GM10266 (cell line): Measurements from ENCODE around the gene CSPG5.

ENCODE experiments used
- DNase-seq: peaks from one replicate; pipeline ENCODE4 v3.0.0; 2012; ENCODE audit errors: extremely low spot score
- TF ChIP-seq, protein P1 (sequence below): IDR thresholded peaks from 2 replicates; pipeline ENCODE4 v1.5.1; 2012; ENCODE audit warnings: mild to moderate bottlenecking, low read depth; ENCODE audit not compliant: control insufficient read depth, insufficient read depth; ENCODE audit errors: missing control alignments

The CSPG5 gene

DNA sequence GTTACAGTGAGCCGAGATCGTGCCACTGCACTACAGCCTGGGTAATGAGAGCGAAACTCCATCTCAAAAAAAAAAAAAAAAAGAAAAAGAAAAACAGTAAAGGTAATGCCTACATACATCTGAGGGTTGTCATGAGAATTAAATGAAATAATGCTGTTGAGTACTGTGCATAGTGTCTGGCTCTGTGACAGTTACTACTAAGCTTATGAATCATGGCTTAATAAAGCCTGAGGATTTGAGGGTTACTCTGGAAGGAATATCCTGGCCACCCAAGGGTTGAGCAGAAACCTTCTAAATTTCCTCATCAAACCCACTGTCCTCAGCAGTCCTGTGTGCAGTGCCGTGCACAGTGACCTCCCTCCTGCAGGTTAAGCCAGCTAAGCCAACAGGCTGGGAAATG is 38.4 kb downstream of the CSPG5 start:
- DNase-seq = no peak
- TF ChIP-seq, protein P1, sequence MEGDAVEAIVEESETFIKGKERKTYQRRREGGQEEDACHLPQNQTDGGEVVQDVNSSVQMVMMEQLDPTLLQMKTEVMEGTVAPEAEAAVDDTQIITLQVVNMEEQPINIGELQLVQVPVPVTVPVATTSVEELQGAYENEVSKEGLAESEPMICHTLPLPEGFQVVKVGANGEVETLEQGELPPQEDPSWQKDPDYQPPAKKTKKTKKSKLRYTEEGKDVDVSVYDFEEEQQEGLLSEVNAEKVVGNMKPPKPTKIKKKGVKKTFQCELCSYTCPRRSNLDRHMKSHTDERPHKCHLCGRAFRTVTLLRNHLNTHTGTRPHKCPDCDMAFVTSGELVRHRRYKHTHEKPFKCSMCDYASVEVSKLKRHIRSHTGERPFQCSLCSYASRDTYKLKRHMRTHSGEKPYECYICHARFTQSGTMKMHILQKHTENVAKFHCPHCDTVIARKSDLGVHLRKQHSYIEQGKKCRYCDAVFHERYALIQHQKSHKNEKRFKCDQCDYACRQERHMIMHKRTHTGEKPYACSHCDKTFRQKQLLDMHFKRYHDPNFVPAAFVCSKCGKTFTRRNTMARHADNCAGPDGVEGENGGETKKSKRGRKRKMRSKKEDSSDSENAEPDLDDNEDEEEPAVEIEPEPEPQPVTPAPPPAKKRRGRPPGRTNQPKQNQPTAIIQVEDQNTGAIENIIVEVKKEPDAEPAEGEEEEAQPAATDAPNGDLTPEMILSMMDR = no peak

- TF ChIP-seq, protein P1 = no peak
- no peak for DNase-seq
These were observed 41.7 kb downstream of the CSPG5 start for GRCh38 chr3:47536967-47537366.

DNA sequence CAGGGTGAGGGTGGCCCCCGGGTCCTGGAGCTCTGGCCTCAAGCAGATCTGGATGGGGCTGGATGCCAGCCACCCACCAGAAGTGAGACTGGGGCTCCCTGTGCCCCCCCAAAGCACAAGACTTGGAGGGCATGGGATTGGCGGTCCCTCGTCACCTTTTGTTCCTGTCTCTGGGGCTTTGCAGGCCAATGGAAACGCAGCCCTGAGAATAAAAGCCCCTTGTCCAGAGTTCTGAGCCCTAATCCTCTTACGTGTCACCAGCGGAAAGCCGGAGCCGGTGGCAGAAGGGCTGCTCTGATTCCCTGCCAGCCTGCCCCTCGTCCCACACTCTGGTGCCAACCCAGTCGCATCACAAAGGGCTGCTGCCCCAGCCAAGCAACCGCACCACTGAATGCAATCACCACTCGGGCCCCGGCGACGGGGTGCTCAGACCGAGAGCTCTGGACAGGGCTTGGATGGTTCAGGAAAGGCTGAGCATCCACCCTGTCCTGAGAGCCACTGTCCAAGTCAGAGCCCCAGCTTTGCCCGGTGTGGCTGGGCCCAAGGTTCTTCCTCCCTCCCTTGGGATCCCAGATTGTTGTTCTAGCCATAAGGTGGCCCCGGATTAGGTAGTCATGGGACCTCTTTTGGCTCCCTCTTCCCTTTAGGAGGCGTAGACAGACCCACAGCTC is 42.3 kb downstream of the CSPG5 start:
- DNase-seq = no peak
- TF ChIP-seq, protein P1 = no peak

- TF ChIP-seq, protein P1 = no peak
- DNase-seq = no peak
These were observed 44.6 kb downstream of the CSPG5 start for GRCh38 chr3:47533996-47534454.

DNA sequence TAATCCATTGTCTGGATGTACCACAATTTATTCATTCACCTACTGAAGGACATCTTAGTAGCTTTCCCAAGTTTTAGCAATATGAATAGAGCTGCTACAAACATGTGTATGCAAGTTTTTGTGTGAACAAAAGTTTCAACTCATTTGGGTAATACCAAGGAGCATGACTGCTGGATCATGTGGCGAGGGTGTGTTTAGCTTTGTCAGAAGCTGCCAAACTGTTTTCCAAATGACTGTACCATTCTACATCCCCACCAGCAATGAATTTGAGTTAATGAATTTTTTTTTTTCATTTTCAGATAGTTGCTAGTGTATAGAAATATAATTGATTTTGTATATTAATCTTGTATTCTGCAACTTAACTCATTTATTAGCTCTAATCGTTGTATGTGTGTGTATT is 45.2 kb downstream of the CSPG5 start:
- TF ChIP-seq, protein P1 = no peak
- DNase-seq = no peak

GRCh38 chr3:47527952-47528725 is 50.5 kb downstream of the CSPG5 start:
- TF ChIP-seq, protein P1 = no peak
- no peak for DNase-seq

GRCh38 chr3:47525617-47526016 is 53.0 kb downstream of the CSPG5 start:
- DNase-seq = no peak
- TF ChIP-seq, protein P1 = no peak
